ENCODE measurements around the gene PDE3B. TPM values are rescaled to one million over a fixed set of nuclear protein-coding genes. Genes with fewer than 3 reads are reported as not detected.
"Not testable (repeated sequence)": the region's sequence is repeated elsewhere in the genome, so short reads cannot be mapped to it uniquely, and the experiment has no call there.

PDE3B gene
- total RNA-seq, 2 donors from 2014 or later: 17.4 to 64.6 TPM

- H3K9me3 ChIP-seq: no peaks in the 10 kb centered on the region
- H3K4me3 ChIP-seq: no peak overlapping the region
- WGBS, 2 donors: 86 to 87% methylated on average over 3 of the region's 3 CpGs
- peaks cover 4% of the 10 kb centered on the region for H3K4me1 ChIP-seq
- DNase-seq (no peak), ATAC-seq (no peak)
- no peaks in the 10 kb centered on the region for H3K36me3 ChIP-seq (replicated peaks in 1 of 2; ENCODE audit: insufficient read depth in 1 of 2, low read depth in 2 of 2)
- intact Hi-C loops (cut with DNase I): no loop called here
- no peaks in the 10 kb centered on the region for H3K27me3 ChIP-seq
- no peak overlapping the region for H3K27ac ChIP-seq
- no peak for TF ChIP-seq POLR2A (IDR thresholded peaks at IDR 0.05)
- TF ChIP-seq CTCF (IDR thresholded peaks at IDR 0.05): no peak
Observed at GRCh38 chr11:14626650-14627049, 17.0 kb upstream of the PDE3B start.

GRCh38 chr11:14633506-14634224 is 9.9 kb upstream of the PDE3B start:
- H3K27ac ChIP-seq; ATAC-seq; H3K4me1 ChIP-seq; intact Hi-C loops (cut with DNase I); H3K9me3 ChIP-seq; H3K27me3 ChIP-seq; H3K36me3 ChIP-seq (replicated peaks in 1 of 2; ENCODE audit: insufficient read depth in 1 of 2, low read depth in 2 of 2); H3K4me3 ChIP-seq; DNase-seq: not testable (repeated sequence)
- 91 to 96% methylated on average over 8 to 21 of the region's 26 CpGs for WGBS, 2 donors

GRCh38 chr11:14634813-14635212 is 8.8 kb upstream of the PDE3B start:
- Histone ChIP-seq H3K4me3 (no peak overlapping the region), H3K4me1 (no peaks in the 10 kb centered on the region), H3K27ac (no peak overlapping the region), H3K36me3 (replicated peaks in 1 of 2; ENCODE audit: insufficient read depth in 1 of 2, low read depth in 2 of 2) (no peaks in the 10 kb centered on the region), H3K9me3 (no peaks in the 10 kb centered on the region), H3K27me3 (no peaks in the 10 kb centered on the region)
- no peak for TF ChIP-seq CTCF (IDR thresholded peaks at IDR 0.05)
- ATAC-seq (no peak), DNase-seq (no peak)
- intact Hi-C loops (cut with DNase I): no loop called here
- 39 to 52% methylated on average over 1 of the region's 1 CpG for WGBS, 2 donors

GRCh38 chr11:14635546-14635945 is 8.1 kb upstream of the PDE3B start:
- WGBS, 2 donors: 68 to 73% methylated on average over 1 of the region's 1 CpG
- DNase-seq (no peak), ATAC-seq (no peak)
- no peaks in the 10 kb centered on the region for H3K36me3 ChIP-seq (replicated peaks in 1 of 2; ENCODE audit: insufficient read depth in 1 of 2, low read depth in 2 of 2)
- no peaks in the 10 kb centered on the region for H3K9me3 ChIP-seq
- TF ChIP-seq POLR2A (IDR thresholded peaks at IDR 0.05) (no peak), CTCF (IDR thresholded peaks at IDR 0.05) (no peak)
- no peaks in the 10 kb centered on the region for H3K4me1 ChIP-seq
- H3K4me3 ChIP-seq: no peak overlapping the region
- intact Hi-C loops (cut with DNase I): no loop called here
- H3K27ac ChIP-seq: no peak overlapping the region
- H3K27me3 ChIP-seq: no peaks in the 10 kb centered on the region

GRCh38 chr11:14636119-14636518 is 7.5 kb upstream of the PDE3B start:
- intact Hi-C loops (cut with DNase I): no loop called here
- ATAC-seq: no peak
- WGBS, 2 donors: 60 to 64% methylated on average over 1 of the region's 1 CpG

More at GRCh38 chr11:14636119-14636518, 7.5 kb upstream of the PDE3B start:
- Histone ChIP-seq H3K27me3 (no peaks in the 10 kb centered on the region), H3K36me3 (replicated peaks in 1 of 2; ENCODE audit: insufficient read depth in 1 of 2, low read depth in 2 of 2) (no peaks in the 10 kb centered on the region), H3K4me3 (no peak overlapping the region), H3K9me3 (no peaks in the 10 kb centered on the region), H3K4me1 (no peaks in the 10 kb centered on the region), H3K27ac (no peak overlapping the region)
- TF ChIP-seq CTCF (IDR thresholded peaks at IDR 0.05) (no peak), POLR2A (IDR thresholded peaks at IDR 0.05) (no peak)
- no peak for DNase-seq
